Karpas-422 (cell line): ENCODE results near the gene ADGRV1. TPM values are rescaled to one million over a fixed set of nuclear protein-coding genes. Genes with fewer than 3 reads are reported as not detected.

Experiments used
- DNase-seq: peaks from one replicate; pipeline ENCODE4 v3.0.0-alpha.2; 2015
- H2AFZ ChIP-seq: fragments of 200-600 bp; sonication (generic); 2 replicates; pipeline ENCODE4 v1.6.1; 2014; ENCODE audit warnings: antibody characterized with exemption, low read length, mixed read lengths
- H3K27ac ChIP-seq: fragments of 200-600 bp; sonication (generic); 2 replicates; pipeline ENCODE4 v1.5.1; 2014; ENCODE audit warnings: mild to moderate bottlenecking, low read length, moderate library complexity
- H3K27me3 ChIP-seq: fragments of 200-600 bp; sonication (generic); 2 replicates; pipeline ENCODE4 v1.6.1; 2014; ENCODE audit warnings: low read length, mixed read lengths
- H3K36me3 ChIP-seq: fragments of 200-600 bp; sonication (generic); 2 replicates; pipeline ENCODE4 v1.6.1; 2014; ENCODE audit warnings: low read length, mixed read lengths; ENCODE audit not compliant: insufficient read depth
- H3K4me1 ChIP-seq: fragments of 200-600 bp; sonication (generic); 2 replicates; pipeline ENCODE4 v1.6.1; 2014; ENCODE audit warnings: mild to moderate bottlenecking, low read length, mixed read lengths
- H3K4me2 ChIP-seq: fragments of 200-600 bp; sonication (generic); 2 replicates; pipeline ENCODE4 v1.6.1; 2014; ENCODE audit warnings: low read length, low read depth, mild to moderate bottlenecking; ENCODE audit not compliant: poor library complexity, severe bottlenecking
- H3K4me3 ChIP-seq: fragments of 200-600 bp; sonication (generic); 2 replicates; pipeline ENCODE4 v1.5.1; 2014; ENCODE audit warnings: mild to moderate bottlenecking, antibody characterized with exemption, low read length, mixed read lengths
- H3K79me2 ChIP-seq: fragments of 200-600 bp; sonication (generic); 2 replicates; pipeline ENCODE4 v1.6.1; 2014; ENCODE audit warnings: mild to moderate bottlenecking, low read length, mixed read lengths
- H3K9ac ChIP-seq: fragments of 200-600 bp; sonication (generic); 2 replicates; pipeline ENCODE4 v1.6.0; 2014; ENCODE audit warnings: low read length
- H3K9me2 ChIP-seq: fragments of 200-600 bp; sonication (generic), shearing (Covaris generic); replicated peaks from 2 replicates; pipeline ENCODE4 v1.6.0; 2014; ENCODE audit warnings: mild to moderate bottlenecking, low read length, moderate library complexity; ENCODE audit not compliant: insufficient read depth
- H3K9me3 ChIP-seq: fragments of 300-700, 200-600 bp; sonication (generic); 2 replicates; pipeline ENCODE4 v1.6.1; 2014; ENCODE audit warnings: low read length, mixed read lengths
- H4K20me1 ChIP-seq: fragments of 200-600 bp; sonication (generic); 2 replicates; pipeline ENCODE4 v1.6.1; 2014; ENCODE audit warnings: mild to moderate bottlenecking, antibody characterized with exemption, low read length, low read depth; ENCODE audit not compliant: insufficient read depth
- total RNA-seq: library from RNA; depleted of rRNA; stranded (reverse); fragments of >200 nt; shearing (Covaris generic); gene quantifications from 2 replicates; pipeline ENCODE4 v1.2.3, GENCODE V29; 2014; ENCODE audit warnings: low replicate concordance

Gene ADGRV1
- total RNA-seq, 1 experiment from 2014 or later = not detected

DNA sequence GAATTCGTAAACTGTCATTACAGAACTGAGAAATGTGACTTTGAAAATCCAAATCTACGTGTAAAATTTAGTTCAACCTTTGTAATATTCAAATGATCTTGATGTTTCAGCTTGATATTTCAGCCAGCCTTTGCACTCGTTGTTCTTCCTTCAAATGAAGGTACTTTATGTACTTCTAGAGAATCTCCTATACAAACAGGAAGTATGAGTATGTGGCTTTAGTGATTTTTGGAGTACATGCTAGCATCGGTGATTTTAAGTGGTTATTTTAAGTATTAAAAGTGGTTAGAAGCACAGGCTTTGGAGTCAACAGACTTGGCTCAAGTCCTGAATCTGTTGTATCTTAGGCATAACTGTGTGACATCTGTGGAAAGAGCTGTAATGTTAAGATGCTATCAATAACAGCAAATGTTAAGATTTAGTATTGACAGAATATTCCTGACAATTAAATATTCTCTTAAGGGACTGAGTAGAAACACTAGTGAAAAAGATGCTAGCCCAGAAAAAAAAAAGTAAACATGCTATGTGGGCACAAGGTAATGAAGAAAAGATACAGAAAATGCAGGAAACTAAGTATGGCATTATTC, 398.0 kb downstream of the ADGRV1 start:
- Histone ChIP-seq H3K79me2 (no peaks in the 10 kb centered on the region), H3K9me3 (no peaks in the 10 kb centered on the region), H4K20me1 (no peaks in the 10 kb centered on the region), H3K9me2 (no peaks in the 10 kb centered on the region), H3K27ac (no peak overlapping the region), H3K27me3 (no peaks in the 10 kb centered on the region), H3K36me3 (no peaks in the 10 kb centered on the region), H2AFZ (no peak overlapping the region), H3K4me2 (no peak overlapping the region), H3K4me1 (no peaks in the 10 kb centered on the region), H3K9ac (no peak overlapping the region), H3K4me3 (no peak overlapping the region)
- no peak for DNase-seq

DNA sequence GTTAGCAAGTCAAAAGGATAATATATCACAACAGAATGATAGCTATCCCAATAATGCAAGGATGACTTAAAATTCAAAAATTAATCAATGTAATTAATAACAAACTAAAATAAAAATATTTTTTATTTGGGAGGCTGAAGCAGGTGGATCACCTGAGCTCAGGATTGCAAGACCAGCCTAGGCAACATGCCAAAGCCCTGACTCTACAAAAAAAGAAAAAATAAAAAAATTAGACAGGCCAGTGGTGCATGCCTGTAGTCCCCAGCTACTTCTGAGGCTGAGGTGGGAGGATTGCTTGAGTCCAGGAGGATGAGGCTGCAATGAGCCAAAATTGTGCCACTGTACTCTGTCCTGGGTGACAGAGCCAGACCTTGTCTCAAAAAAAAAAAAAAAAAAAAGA, 399.3 kb downstream of the ADGRV1 start:
- Histone ChIP-seq H3K4me1 (no peaks in the 10 kb centered on the region), H3K27ac (no peak overlapping the region), H2AFZ (no peak overlapping the region), H4K20me1 (no peaks in the 10 kb centered on the region), H3K4me3 (no peak overlapping the region), H3K9me2 (no peaks in the 10 kb centered on the region), H3K4me2 (no peak overlapping the region), H3K79me2 (no peaks in the 10 kb centered on the region), H3K36me3 (no peaks in the 10 kb centered on the region), H3K27me3 (no peaks in the 10 kb centered on the region), H3K9ac (no peak overlapping the region), H3K9me3 (no peaks in the 10 kb centered on the region)
- DNase-seq = no peak

DNA sequence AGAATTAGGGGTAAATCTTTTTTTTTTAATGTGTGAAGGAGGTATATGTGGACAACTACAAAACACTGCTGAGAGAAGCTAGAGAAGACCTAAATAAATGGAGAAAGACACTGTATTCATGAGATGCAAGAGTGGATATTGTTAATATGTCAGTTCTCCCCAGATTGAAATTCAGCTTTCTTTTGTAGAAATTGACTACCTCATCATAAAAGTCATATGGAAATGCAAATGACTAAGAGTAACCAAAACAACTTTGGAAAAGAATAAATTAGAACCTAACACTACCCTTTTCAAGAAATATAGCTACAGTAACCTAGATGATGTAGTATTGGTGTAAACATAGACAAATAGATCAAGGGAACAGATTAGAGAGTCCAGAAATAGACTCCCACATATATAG, 400.7 kb downstream of the ADGRV1 start:
- no peaks in the 10 kb centered on the region for H3K9me2 ChIP-seq
- no peaks in the 10 kb centered on the region for H3K4me1 ChIP-seq
- H3K4me3 ChIP-seq = no peak overlapping the region

DNA sequence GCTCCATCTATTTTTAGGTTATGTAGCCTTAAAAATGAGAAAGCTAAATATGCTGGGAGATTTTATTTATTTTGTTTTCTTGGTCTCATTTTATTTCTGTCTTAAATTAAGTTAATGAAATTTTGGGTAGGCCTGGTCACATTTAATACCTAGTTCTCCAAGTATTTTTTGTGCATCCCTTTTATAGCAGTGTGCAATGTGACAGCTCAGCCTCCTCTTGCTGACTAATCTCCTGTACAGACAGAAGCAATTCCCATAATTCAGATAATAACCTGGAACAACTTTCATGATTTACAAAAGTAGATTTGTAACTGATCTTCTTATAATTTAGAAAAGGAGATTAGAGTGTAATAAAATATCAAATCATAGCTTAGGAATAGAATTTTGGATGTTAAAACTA, 403.9 kb downstream of the ADGRV1 start:
- no peak for DNase-seq
- Histone ChIP-seq H2AFZ (no peak overlapping the region), H3K9me3 (no peaks in the 10 kb centered on the region), H3K9ac (no peak overlapping the region), H3K79me2 (no peaks in the 10 kb centered on the region), H3K9me2 (no peaks in the 10 kb centered on the region), H3K27me3 (no peaks in the 10 kb centered on the region), H3K4me3 (no peak overlapping the region), H3K4me1 (no peaks in the 10 kb centered on the region), H3K27ac (no peak overlapping the region), H4K20me1 (no peaks in the 10 kb centered on the region), H3K36me3 (no peaks in the 10 kb centered on the region), H3K4me2 (no peak overlapping the region)

More for the DNA sequence above, 400.7 kb downstream of the ADGRV1 start:
- H3K9me3 ChIP-seq = no peaks in the 10 kb centered on the region
- no peaks in the 10 kb centered on the region for H4K20me1 ChIP-seq
- H3K9ac ChIP-seq = no peak overlapping the region
- H3K4me2 ChIP-seq = no peak overlapping the region
- DNase-seq = no peak
- H3K36me3 ChIP-seq = no peaks in the 10 kb centered on the region
- no peaks in the 10 kb centered on the region for H3K79me2 ChIP-seq
- no peak overlapping the region for H3K27ac ChIP-seq
- no peak overlapping the region for H2AFZ ChIP-seq
- no peaks in the 10 kb centered on the region for H3K27me3 ChIP-seq

DNA sequence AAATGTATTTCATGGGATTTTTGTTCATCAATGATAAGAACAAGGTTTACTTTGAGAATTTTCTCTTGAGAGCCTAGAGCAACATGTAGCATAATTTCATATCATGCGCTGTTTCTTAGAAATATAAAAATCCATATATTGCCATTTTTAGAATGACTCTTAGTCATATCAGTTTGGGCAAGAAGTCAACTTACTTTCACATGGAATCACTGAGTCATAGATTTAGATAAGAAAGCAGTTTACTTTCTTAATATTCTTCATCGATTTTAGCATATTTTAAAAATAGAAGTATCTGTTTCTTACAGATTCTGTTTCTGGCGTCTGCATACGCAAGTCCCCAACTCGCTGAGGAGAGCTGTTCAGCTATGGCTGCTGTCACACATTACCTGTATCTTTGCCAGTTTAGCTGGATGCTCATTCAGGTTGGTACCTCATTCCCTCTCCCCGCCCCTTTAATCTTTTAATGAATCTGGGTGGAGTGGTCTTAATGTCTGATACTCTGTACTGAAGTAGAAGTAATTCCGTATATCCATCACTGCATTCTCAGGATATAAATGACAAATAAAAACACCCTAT, 406.6 kb downstream of the ADGRV1 start:
- Histone ChIP-seq H2AFZ (no peak overlapping the region), H3K9me3 (no peaks in the 10 kb centered on the region), H3K4me3 (no peak overlapping the region), H3K4me2 (no peak overlapping the region), H3K27ac (no peak overlapping the region), H3K9ac (no peak overlapping the region), H3K27me3 (no peaks in the 10 kb centered on the region), H3K36me3 (no peaks in the 10 kb centered on the region), H4K20me1 (no peaks in the 10 kb centered on the region), H3K79me2 (no peaks in the 10 kb centered on the region), H3K4me1 (no peaks in the 10 kb centered on the region), H3K9me2 (no peaks in the 10 kb centered on the region)
- DNase-seq = no peak

DNA sequence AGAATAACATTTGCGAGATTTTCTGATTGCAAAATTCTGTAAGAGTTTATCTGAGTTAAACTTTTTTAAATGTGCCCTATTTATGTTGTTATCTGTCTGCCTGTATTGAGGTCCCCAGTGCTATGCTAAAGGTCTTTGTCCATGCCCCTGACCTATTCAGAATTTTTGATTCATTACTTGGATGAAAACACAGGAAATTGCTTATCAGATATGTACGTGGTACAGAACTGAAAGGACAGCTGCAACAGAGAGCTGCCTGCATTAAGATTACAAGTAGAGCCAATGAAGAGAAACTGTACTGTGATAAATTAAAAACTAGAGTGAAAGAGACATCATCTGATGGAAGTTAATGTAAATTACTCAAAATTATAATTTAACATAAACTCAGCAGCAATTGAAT, 408.8 kb downstream of the ADGRV1 start:
- Histone ChIP-seq H3K36me3 (no peaks in the 10 kb centered on the region), H3K4me2 (no peak overlapping the region), H3K27me3 (no peaks in the 10 kb centered on the region), H3K9me2 (no peaks in the 10 kb centered on the region), H2AFZ (no peak overlapping the region), H3K4me3 (no peak overlapping the region), H3K4me1 (no peaks in the 10 kb centered on the region), H3K9me3 (no peaks in the 10 kb centered on the region), H3K79me2 (no peaks in the 10 kb centered on the region), H3K9ac (no peak overlapping the region), H3K27ac (no peak overlapping the region), H4K20me1 (no peaks in the 10 kb centered on the region)
- DNase-seq = no peak

DNA sequence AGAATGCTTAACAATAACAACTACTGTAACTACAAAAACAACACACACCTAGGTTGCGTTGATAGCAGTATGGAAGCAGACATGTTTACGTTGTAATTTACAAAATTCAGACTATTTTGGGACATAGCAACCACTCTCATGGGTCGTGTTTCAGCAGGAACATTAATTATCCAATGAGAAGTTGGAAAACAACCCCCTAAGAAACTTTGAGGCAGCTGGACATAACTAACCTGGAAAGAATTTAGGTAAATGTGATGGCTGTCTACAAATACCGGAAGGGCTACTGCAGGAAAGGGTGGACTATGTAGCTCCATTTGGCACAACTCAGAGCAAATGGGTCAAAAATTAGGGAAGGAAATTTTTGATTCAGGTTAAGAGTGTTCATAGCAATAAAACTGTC, 409.3 kb downstream of the ADGRV1 start:
- Histone ChIP-seq H3K9ac (no peak overlapping the region), H2AFZ (no peak overlapping the region), H4K20me1 (no peaks in the 10 kb centered on the region), H3K4me2 (no peak overlapping the region), H3K36me3 (no peaks in the 10 kb centered on the region), H3K9me3 (no peaks in the 10 kb centered on the region), H3K9me2 (no peaks in the 10 kb centered on the region), H3K79me2 (no peaks in the 10 kb centered on the region), H3K27me3 (no peaks in the 10 kb centered on the region), H3K27ac (no peak overlapping the region), H3K4me1 (no peaks in the 10 kb centered on the region), H3K4me3 (no peak overlapping the region)
- DNase-seq = no peak

DNA sequence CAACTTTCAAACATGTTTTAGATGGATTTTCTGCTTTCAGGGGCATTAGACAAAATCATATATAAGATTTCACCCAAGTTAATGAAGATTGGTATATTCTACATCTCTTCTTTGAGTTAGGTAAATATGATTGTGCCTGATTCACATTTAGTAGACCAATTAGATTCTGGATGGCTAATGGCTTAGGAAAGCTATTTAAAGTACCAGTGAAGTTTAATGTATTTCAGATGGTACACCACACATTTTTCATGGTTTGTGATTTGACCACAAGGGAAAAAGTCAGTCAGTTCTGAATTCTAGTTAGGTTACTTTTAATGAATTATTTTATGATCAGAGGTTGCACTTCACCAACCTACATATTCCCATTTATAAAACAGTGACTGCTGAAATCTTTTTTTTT, 409.7 kb downstream of the ADGRV1 start:
- Histone ChIP-seq H3K4me1 (no peaks in the 10 kb centered on the region), H3K79me2 (no peaks in the 10 kb centered on the region), H2AFZ (no peak overlapping the region), H3K9ac (no peak overlapping the region), H3K9me3 (no peaks in the 10 kb centered on the region), H3K27ac (no peak overlapping the region), H3K27me3 (no peaks in the 10 kb centered on the region), H4K20me1 (no peaks in the 10 kb centered on the region), H3K4me3 (no peak overlapping the region), H3K9me2 (no peaks in the 10 kb centered on the region), H3K4me2 (no peak overlapping the region), H3K36me3 (no peaks in the 10 kb centered on the region)
- no peak for DNase-seq
